OCI-LY3 (cell line): Measurements from ENCODE around the gene CADM2.

Experiments used
- H2AFZ ChIP-seq: fragments of 200-600, 300-600 bp; shearing (Covaris generic); 2 replicates; pipeline ENCODE4 v1.6.0; 2014; ENCODE audit warnings: antibody characterized with exemption, low read depth, low read length
- H3K27ac ChIP-seq: fragments of 200-600, 300-600 bp; sonication (generic); 2 replicates; pipeline ENCODE4 v1.5.1; 2014; ENCODE audit warnings: mild to moderate bottlenecking, low read length, moderate library complexity, mixed read lengths
- H3K27me3 ChIP-seq: fragments of 200-600, 300-600 bp; sonication (generic); 2 replicates; pipeline ENCODE4 v1.6.1; 2014; ENCODE audit warnings: low read depth, low read length, mixed read lengths
- H3K36me3 ChIP-seq: fragments of 200-600, 300-600 bp; sonication (generic); replicated peaks from 2 replicates; pipeline ENCODE3; 2014; ENCODE audit warnings: low read depth, low read length, mixed read lengths
- H3K4me1 ChIP-seq: fragments of 300-600, 200-600 bp; sonication (generic); 2 replicates; pipeline ENCODE4 v1.6.1; 2014; ENCODE audit warnings: low read length, mixed read lengths
- H3K4me2 ChIP-seq: fragments of 200-600, 300-600 bp; sonication (generic); 2 replicates; pipeline ENCODE4 v1.6.1; 2014; ENCODE audit warnings: low read length, mixed read lengths
- H3K4me3 ChIP-seq: fragments of 300-600, 200-600 bp; sonication (generic); 2 replicates; pipeline ENCODE4 v1.5.1; 2014; ENCODE audit warnings: antibody characterized with exemption, mild to moderate bottlenecking, low read length, moderate library complexity
- H3K79me2 ChIP-seq: fragments of 300-600, 200-600 bp; shearing (Covaris generic); 2 replicates; pipeline ENCODE4 v1.6.1; 2014; ENCODE audit warnings: mild to moderate bottlenecking, low read length, mixed read lengths
- H3K9ac ChIP-seq: fragments of 300-600, 200-600 bp; shearing (Covaris generic); 2 replicates; pipeline ENCODE4 v1.6.0; 2014; ENCODE audit warnings: mild to moderate bottlenecking, low read length, moderate library complexity
- H3K9me3 ChIP-seq: fragments of 200-600, 300-600 bp; shearing (Covaris generic); 2 replicates; pipeline ENCODE4 v1.6.1; 2014; ENCODE audit warnings: low read length, mixed read lengths; ENCODE audit not compliant: insufficient read depth
- H4K20me1 ChIP-seq: fragments of 200-600, 300-600 bp; sonication (generic); 2 replicates; pipeline ENCODE4 v1.6.1; 2016; ENCODE audit warnings: low read length, mixed read lengths; ENCODE audit not compliant: insufficient read depth
- CTCF ChIP-seq: fragments of 200-600, 300-600 bp; sonication (generic); IDR thresholded peaks from 2 replicates; pipeline ENCODE4 v1.5.1; 2014; ENCODE audit warnings: antibody characterized with exemption, low read length, low read depth
- EZH2phosphoT487 ChIP-seq: fragments of 200-600 bp; shearing (Covaris generic); IDR thresholded peaks from 2 replicates; pipeline ENCODE4 v1.6.1; 2018; ENCODE audit warnings: antibody characterized with exemption, mixed run types, low read depth

CADM2 gene

DNA sequence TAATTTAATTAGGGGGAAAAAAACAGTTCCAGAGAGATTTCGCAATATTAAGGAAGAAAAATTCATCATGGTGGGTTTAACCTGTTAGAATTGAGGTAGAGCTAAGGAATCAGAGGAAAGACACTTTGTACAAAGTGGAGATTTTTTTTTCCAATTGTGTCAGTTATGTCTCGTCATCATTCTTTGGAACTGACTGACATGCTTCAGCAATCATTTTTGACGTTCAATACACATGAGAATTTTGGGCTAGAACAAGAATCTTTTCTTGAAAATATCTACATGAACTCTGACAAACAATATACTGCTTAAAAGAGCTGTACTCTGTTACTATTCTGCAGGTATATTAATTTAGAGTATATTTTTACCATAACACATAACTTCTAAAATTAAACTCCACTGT is 878.6 kb downstream of the CADM2 start:
- Histone ChIP-seq H3K79me2 (no peaks in the 10 kb centered on the region), H3K4me1 (peaks cover 9% of the 10 kb centered on the region), H3K27me3 (no peaks in the 10 kb centered on the region), H3K4me3 (no peak overlapping the region), H4K20me1 (no peaks in the 10 kb centered on the region), H3K27ac (no peak overlapping the region), H3K36me3 (no peaks in the 10 kb centered on the region), H3K9ac (no peak overlapping the region), H2AFZ (no peak overlapping the region), H3K9me3 (no peaks in the 10 kb centered on the region), H3K4me2 (no peak overlapping the region)
- no peak for TF ChIP-seq CTCF
- no peak for TF ChIP-seq EZH2phosphoT487

DNA sequence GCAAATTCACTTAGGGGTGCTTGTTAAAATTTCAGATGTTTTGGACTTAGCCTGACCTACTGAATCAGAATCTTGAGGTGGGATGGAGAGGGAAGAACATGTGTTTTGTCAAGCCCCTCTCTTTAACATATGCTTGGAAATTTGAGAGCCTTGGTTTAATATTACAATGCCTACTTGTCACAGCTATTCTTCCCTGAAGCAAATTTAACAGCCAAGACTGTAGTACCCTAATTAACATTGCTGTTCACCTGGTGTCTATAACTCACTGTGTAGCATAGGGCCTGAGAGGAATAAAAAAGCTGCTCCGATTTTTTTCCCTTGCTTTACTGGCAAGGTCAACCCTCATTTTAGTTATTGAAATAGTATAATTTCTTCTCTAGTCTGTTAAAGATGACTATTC is 880.1 kb downstream of the CADM2 start:
- Histone ChIP-seq H4K20me1 (no peaks in the 10 kb centered on the region), H3K4me1 (peaks cover 9% of the 10 kb centered on the region), H3K36me3 (no peaks in the 10 kb centered on the region), H3K79me2 (no peaks in the 10 kb centered on the region), H3K27me3 (no peaks in the 10 kb centered on the region), H3K4me2 (no peak overlapping the region), H3K4me3 (no peak overlapping the region), H3K9ac (no peak overlapping the region), H3K9me3 (no peaks in the 10 kb centered on the region), H2AFZ (no peak overlapping the region), H3K27ac (no peak overlapping the region)
- TF ChIP-seq EZH2phosphoT487: no peak
- no peak for TF ChIP-seq CTCF

GRCh38 chr3:85842081-85842480 is 883.3 kb downstream of the CADM2 start:
- TF ChIP-seq EZH2phosphoT487 (no peak), CTCF (no peak)
- H3K4me2 ChIP-seq: no peak overlapping the region
- H3K4me1 ChIP-seq: peaks cover 9% of the 10 kb centered on the region
- H3K9me3 ChIP-seq: no peaks in the 10 kb centered on the region
- no peaks in the 10 kb centered on the region for H3K79me2 ChIP-seq
- no peak overlapping the region for H2AFZ ChIP-seq
- no peak overlapping the region for H3K27ac ChIP-seq
- H3K4me3 ChIP-seq: no peak overlapping the region
- H3K36me3 ChIP-seq: no peaks in the 10 kb centered on the region
- no peaks in the 10 kb centered on the region for H4K20me1 ChIP-seq
- no peaks in the 10 kb centered on the region for H3K27me3 ChIP-seq
- H3K9ac ChIP-seq: no peak overlapping the region

GRCh38 chr3:85846940-85847339 is 888.2 kb downstream of the CADM2 start:
- TF ChIP-seq EZH2phosphoT487 (no peak), CTCF (no peak)

More at GRCh38 chr3:85846940-85847339, 888.2 kb downstream of the CADM2 start:
- H3K27ac ChIP-seq: no peak overlapping the region
- H3K4me3 ChIP-seq: no peak overlapping the region
- no peak overlapping the region for H3K4me2 ChIP-seq
- H3K27me3 ChIP-seq: no peaks in the 10 kb centered on the region
- no peaks in the 10 kb centered on the region for H3K4me1 ChIP-seq
- no peaks in the 10 kb centered on the region for H3K9me3 ChIP-seq
- no peaks in the 10 kb centered on the region for H3K79me2 ChIP-seq
- no peaks in the 10 kb centered on the region for H4K20me1 ChIP-seq
- H3K9ac ChIP-seq: no peak overlapping the region
- no peaks in the 10 kb centered on the region for H3K36me3 ChIP-seq
- no peak overlapping the region for H2AFZ ChIP-seq
